Neural cell (in vitro differentiated cells): ENCODE data around the gene CYP8B1. TPM values are rescaled to one million over a fixed set of nuclear protein-coding genes. Genes with fewer than 3 reads are reported as not detected.
"Not testable (repeated sequence)": the region's sequence is repeated elsewhere in the genome, so short reads cannot be mapped to it uniquely, and the experiment has no call there.

Experiments
- H2AFZ ChIP-seq: fragments of 200-600, 300-800 bp; sonication (generic), shearing (Covaris generic); 2 replicates; pipeline ENCODE4 v1.6.0; 2014; ENCODE audit warnings: low read depth, mild to moderate bottlenecking, antibody characterized with exemption, low read length, moderate library complexity
- H3F3A ChIP-seq: fragments of 200-600 bp; shearing (Covaris generic); 2 replicates; pipeline ENCODE4 v1.6.1; 2016; ENCODE audit warnings: mild to moderate bottlenecking, moderate library complexity, mixed read lengths, antibody characterized with exemption, low read length; ENCODE audit not compliant: insufficient read depth, poor library complexity, severe bottlenecking
- H3K27ac ChIP-seq: fragments of 200-600, 300-800 bp; sonication (generic), shearing (Covaris generic); 2 replicates; pipeline ENCODE4 v1.5.1; 2014; ENCODE audit warnings: mild to moderate bottlenecking, low read length, moderate library complexity
- H3K27me3 ChIP-seq: fragments of 300-800, 200-600 bp; sonication (generic), shearing (Covaris generic); 2 replicates; pipeline ENCODE4 v1.6.0; 2014; ENCODE audit warnings: mild to moderate bottlenecking, low read depth, low read length, moderate library complexity; ENCODE audit not compliant: insufficient read depth
- H3K36me3 ChIP-seq: fragments of 300-800, 200-600 bp; sonication (generic), shearing (Covaris generic); 2 replicates; pipeline ENCODE4 v1.5.1; 2014; ENCODE audit warnings: mild to moderate bottlenecking, antibody characterized with exemption, low read length, moderate library complexity; ENCODE audit not compliant: insufficient read depth
- H3K4me2 ChIP-seq: fragments of 300-800, 200-600 bp; sonication (generic), shearing (Covaris generic); 2 replicates; pipeline ENCODE4 v1.6.0; 2014; ENCODE audit warnings: mild to moderate bottlenecking, low read length
- H3K4me3 ChIP-seq: fragments of 300-800, 200-600 bp; sonication (generic), shearing (Covaris generic); 2 replicates; pipeline ENCODE4 v1.5.1; 2014; ENCODE audit warnings: mild to moderate bottlenecking, low read length, moderate library complexity
- H3K79me2 ChIP-seq: fragments of 200-600 bp; shearing (Covaris generic); replicated peaks from 2 replicates; pipeline ENCODE4 v1.6.0; 2014; ENCODE audit warnings: mild to moderate bottlenecking, low read length, moderate library complexity; ENCODE audit not compliant: insufficient read depth
- H3K9ac ChIP-seq: fragments of 300-800, 200-600 bp; sonication (generic), shearing (Covaris generic); 2 replicates; pipeline ENCODE4 v1.6.1; 2016; ENCODE audit warnings: mild to moderate bottlenecking, low read length, mixed read lengths
- H3K9me2 ChIP-seq: fragments of 200-600 bp; shearing (Covaris generic); 2 replicates; pipeline ENCODE4 v1.6.1; 2016; ENCODE audit warnings: mild to moderate bottlenecking, low read length, mixed read lengths; ENCODE audit not compliant: insufficient read depth
- H3K9me3 ChIP-seq: fragments of 200-600, 300-800 bp; sonication (generic), shearing (Covaris generic); 2 replicates; pipeline ENCODE4 v1.6.1; 2016; ENCODE audit warnings: mild to moderate bottlenecking, mixed run types, low read length, moderate library complexity, mixed read lengths
- H4K20me1 ChIP-seq: fragments of 200-600 bp; shearing (Covaris generic); 2 replicates; pipeline ENCODE4 v1.6.1; 2016; ENCODE audit warnings: mild to moderate bottlenecking, mixed run types; ENCODE audit not compliant: insufficient read depth
- CTCF ChIP-seq: fragments of 450-650 bp; IDR thresholded peaks from 2 replicates; pipeline ENCODE4 v1.5.1; 2014; ENCODE audit warnings: antibody characterized with exemption, mild to moderate bottlenecking, moderate library complexity; ENCODE audit not compliant: poor library complexity, severe bottlenecking
- EP300 ChIP-seq: fragments of 450-650 bp; conservative IDR thresholded peaks from 2 replicates; pipeline ENCODE4 v1.6.1; 2014; ENCODE audit warnings: antibody characterized with exemption, mild to moderate bottlenecking, moderate library complexity; ENCODE audit not compliant: poor library complexity, severe bottlenecking
- EZH2 ChIP-seq: fragments of 200-600, 300-800 bp; shearing (Covaris generic), sonication (generic); IDR thresholded peaks from 2 replicates; pipeline ENCODE4 v1.6.1; 2014; ENCODE audit warnings: antibody characterized with exemption, low read length, borderline replicate concordance, mild to moderate bottlenecking; ENCODE audit not compliant: insufficient read depth, poor library complexity, severe bottlenecking
- MXI1 ChIP-seq: fragments of 450-650 bp; conservative IDR thresholded peaks from 2 replicates; pipeline ENCODE4 v1.6.1; 2014; ENCODE audit warnings: antibody characterized with exemption, mild to moderate bottlenecking; ENCODE audit not compliant: poor library complexity, severe bottlenecking
- POLR2AphosphoS5 ChIP-seq: IDR thresholded peaks from 2 replicates; pipeline ENCODE4 v1.6.1; 2012
- RAD21 ChIP-seq: fragments of 450-650 bp; conservative IDR thresholded peaks from 2 replicates; pipeline ENCODE4 v1.6.1; 2014; ENCODE audit warnings: antibody characterized with exemption, mild to moderate bottlenecking, moderate library complexity
- REST ChIP-seq: IDR thresholded peaks from 2 replicates; pipeline ENCODE4 v1.6.1; 2012; ENCODE audit warnings: borderline replicate concordance
- SMC3 ChIP-seq: fragments of 450-650 bp; conservative IDR thresholded peaks from 2 replicates; pipeline ENCODE4 v1.6.1; 2014; ENCODE audit warnings: antibody characterized with exemption, mild to moderate bottlenecking, moderate library complexity; ENCODE audit not compliant: poor library complexity
- TAF1 ChIP-seq: IDR thresholded peaks from 2 replicates; pipeline ENCODE4 v1.6.1; 2012; ENCODE audit warnings: low read depth
- polyA plus RNA-seq: library from polyadenylated mRNA; depleted of rRNA; stranded (reverse); fragments of >200 nt; gene quantifications from 2 replicates; pipeline ENCODE4 v1.2.3, GENCODE V29; 2014

The CYP8B1 gene
- polyA plus RNA-seq, 1 donor from 2014 or later, result not detected

DNA sequence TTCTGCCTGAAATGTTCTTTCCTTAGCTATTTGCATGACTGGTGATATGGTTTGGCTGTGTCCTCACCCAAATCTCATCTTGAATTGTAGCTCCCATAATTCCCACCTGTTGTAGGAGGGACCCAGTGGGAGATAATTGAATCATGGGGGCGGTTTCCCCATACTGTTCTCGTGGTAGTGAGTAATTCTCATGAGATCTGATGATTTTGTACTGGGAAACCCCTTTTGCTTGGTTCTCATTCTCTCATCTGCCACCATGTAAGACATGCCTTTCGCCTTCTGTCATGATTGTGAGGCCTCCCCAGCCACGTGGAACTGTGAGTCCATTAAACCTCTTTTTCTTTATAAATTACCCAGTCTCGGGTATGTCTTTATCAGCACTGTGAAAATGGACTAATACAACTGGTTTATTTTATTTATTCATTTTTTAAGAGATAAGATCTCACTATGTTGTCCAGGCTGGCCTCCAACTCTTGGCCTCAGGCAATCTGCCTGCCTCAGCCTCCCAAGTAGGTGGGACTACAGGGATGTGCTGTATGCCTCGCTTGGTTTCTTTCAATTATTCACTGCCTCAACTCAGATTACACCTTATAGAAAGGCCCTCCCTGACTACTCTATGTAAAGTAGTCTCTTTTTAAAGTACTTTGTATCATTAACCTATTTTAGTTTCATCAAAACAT is 7.7 kb upstream of the CYP8B1 start:
- H3K79me2 ChIP-seq, H3K9me3 ChIP-seq, H2AFZ ChIP-seq, H3K9ac ChIP-seq, H3K9me2 ChIP-seq, H3K36me3 ChIP-seq, H3F3A ChIP-seq, H3K4me3 ChIP-seq, H4K20me1 ChIP-seq, H3K4me2 ChIP-seq, H3K27ac ChIP-seq, H3K27me3 ChIP-seq: not testable (repeated sequence)

GRCh38 chr3:42880601-42881451 is 5.1 kb upstream of the CYP8B1 start:
- no peak overlapping the region for H3K27ac ChIP-seq
- no peaks in the 10 kb centered on the region for H3K27me3 ChIP-seq
- H3K4me2 ChIP-seq, result no peak overlapping the region
- no peak overlapping the region for H3K9ac ChIP-seq
- peak overlapping the region; percentile 58 for H3K4me3 ChIP-seq
- H3K9me3 ChIP-seq, result no peaks in the 10 kb centered on the region
- H4K20me1 ChIP-seq, result no peaks in the 10 kb centered on the region
- H3K79me2 ChIP-seq, result no peaks in the 10 kb centered on the region
- H2AFZ ChIP-seq, result no peak overlapping the region
- H3K9me2 ChIP-seq, result no peaks in the 10 kb centered on the region
- no peaks in the 10 kb centered on the region for H3F3A ChIP-seq
- no peaks in the 10 kb centered on the region for H3K36me3 ChIP-seq
- TF ChIP-seq RAD21, result peak; percentile 72
- no peak for TF ChIP-seq REST
- TF ChIP-seq CTCF, result peak; percentile 72
- peak; percentile 71 for TF ChIP-seq SMC3

- Histone ChIP-seq H3K36me3 (no peaks in the 10 kb centered on the region), H3K9me2 (no peaks in the 10 kb centered on the region), H3K27ac (no peak overlapping the region), H3K9ac (no peak overlapping the region), H2AFZ (no peak overlapping the region), H3K27me3 (no peaks in the 10 kb centered on the region), H3K4me2 (no peak overlapping the region), H3K4me3 (no peak overlapping the region), H3K9me3 (no peaks in the 10 kb centered on the region), H3F3A (no peaks in the 10 kb centered on the region), H4K20me1 (no peaks in the 10 kb centered on the region), H3K79me2 (no peaks in the 10 kb centered on the region)
- TF ChIP-seq EP300, result no peak
- no peak for TF ChIP-seq MXI1
- no peak for TF ChIP-seq POLR2AphosphoS5
- TF ChIP-seq REST, result no peak
- TF ChIP-seq SMC3, result no peak
- TF ChIP-seq TAF1, result no peak
- TF ChIP-seq EZH2, result no peak
- TF ChIP-seq RAD21, result no peak
- no peak for TF ChIP-seq CTCF
Observed at GRCh38 chr3:42880183-42880582, 4.5 kb upstream of the CYP8B1 start.
